HG03575 (cell line): ENCODE data around the gene ARHGAP8.
"Not testable (repeated sequence)": the region's sequence is repeated elsewhere in the genome, so short reads cannot be mapped to it uniquely, and the experiment has no call there.

Experiments
- ATAC-seq: cut with Tn5 transposase; IDR thresholded peaks from one replicate; pipeline ENCODE4 v1.9.1; 2021; ENCODE audit not compliant: unreplicated experiment, insufficient number of reproducible peaks, low FRiP score; ENCODE audit errors: extremely low read depth

ARHGAP8 gene

DNA sequence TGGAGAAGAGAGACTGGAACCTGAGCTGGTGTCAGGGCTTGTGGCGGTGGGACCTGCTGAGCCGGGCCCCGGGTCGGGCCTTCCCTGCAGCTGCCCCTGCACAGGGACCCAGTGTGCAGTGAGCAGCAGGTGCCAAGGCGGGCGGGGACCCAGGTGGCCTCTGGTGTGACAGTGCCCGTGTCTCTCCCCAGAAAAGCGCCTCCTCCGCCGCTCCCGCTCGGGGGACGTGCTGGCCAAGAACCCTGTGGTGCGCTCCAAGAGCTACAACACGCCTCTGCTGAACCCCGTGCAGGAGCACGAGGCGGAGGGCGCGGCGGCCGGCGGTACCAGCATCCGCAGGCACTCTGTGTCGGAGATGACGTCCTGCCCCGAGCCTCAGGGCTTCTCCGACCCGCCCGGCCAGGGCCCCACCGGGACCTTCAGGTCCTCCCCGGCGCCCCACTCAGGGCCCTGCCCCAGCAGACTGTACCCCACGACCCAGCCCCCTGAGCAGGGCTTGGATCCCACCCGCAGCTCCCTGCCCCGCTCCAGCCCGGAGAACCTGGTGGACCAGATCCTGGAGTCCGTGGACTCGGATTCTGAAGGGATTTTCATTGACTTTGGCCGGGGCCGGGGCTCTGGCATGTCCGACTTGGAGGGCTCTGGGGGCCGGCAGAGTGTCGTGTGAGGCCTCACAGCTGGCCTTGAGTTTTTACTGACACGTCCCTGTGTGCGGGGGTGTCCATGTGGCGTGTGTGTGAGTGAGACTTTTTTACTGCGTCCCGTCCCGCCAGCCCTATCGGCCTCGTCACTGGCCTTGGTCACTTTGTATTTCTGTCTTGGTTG, 15.6 kb upstream of the ARHGAP8 start:
- no peak for ATAC-seq

DNA sequence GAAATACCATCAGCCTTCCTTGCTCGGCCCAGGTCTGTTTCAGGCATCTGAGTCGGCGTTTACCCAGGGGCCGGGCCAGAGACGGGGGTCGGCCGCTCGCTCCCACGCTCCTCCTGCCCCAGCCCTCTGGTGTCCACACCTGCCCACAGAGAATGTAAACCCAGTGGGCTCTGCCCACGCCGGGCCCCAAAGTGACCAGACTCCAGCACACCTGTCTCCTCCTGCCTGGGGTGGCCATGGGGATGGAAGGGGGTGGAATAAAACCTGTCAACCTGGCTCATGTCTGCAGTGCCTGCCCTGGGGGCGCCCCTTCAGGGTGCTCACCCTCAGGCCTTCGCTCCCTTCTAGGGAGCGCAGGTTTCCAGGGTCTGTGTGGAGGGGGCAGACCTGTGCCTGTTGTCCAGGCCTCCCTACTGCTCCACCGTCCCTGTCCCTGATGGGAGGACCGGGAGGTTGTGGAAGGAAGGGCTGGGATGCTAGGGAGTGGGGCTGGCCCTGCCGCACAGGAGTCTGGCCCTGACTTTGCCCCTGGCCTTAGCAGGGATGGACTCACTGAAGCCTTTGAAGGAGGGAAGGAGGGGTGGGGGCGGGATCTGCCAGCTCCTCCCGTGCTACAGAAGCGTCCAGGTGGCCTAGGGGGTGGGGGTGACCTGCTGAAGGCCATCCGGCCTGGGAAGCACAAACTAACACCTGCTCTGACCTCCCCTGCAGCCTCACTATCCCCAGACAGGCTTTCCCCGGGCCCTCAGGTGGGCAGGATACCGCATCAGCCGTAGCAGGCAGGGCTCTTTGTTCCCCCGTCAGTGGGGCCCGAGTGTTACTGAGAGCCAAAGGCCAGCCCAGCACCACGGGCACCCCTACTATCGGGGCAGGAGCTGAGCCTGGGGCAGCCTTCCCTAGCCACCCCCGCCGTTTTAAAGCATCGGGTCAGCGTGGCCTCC, 14.7 kb upstream of the ARHGAP8 start:
- ATAC-seq: no peak

DNA sequence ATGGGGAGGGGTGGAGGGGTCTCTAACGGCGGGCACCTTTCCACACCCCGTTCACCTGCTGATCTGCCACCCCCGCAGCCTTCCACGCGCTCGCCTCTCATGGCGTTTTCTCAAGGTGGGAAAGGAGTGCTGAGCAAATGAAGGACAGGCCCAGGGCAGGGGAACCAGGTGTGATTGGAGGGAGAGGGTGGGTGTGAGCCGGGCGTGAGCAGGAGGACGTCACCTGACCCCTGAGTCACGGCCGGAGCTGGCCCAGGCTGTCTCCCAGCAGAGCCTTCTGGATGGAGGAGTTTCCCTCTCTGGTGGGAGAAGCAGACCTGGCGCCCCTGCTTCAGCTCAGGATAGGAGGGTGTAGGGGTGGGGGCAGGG, 14.0 kb upstream of the ARHGAP8 start:
- ATAC-seq: no peak

DNA sequence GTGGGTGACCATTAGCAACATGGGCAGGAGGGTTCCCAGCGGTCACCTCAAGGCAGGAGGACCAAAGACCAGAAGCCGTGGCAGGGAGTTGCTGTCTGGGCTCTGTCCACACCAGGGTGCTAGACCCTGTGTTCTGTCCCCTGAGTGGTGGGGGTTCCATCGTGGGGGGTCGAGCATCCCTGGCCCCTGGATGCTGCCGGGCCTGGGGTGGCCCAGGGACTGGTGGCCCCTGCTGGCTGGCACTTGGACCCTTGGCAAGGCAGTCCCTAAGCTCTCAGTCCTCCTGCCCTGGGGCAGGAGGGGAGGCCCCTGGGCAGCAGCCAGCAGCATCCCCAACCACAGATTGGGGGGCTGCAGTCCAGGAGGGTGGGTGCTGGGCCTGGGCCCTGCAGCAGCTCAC, 13.4 kb upstream of the ARHGAP8 start:
- no peak for ATAC-seq

DNA sequence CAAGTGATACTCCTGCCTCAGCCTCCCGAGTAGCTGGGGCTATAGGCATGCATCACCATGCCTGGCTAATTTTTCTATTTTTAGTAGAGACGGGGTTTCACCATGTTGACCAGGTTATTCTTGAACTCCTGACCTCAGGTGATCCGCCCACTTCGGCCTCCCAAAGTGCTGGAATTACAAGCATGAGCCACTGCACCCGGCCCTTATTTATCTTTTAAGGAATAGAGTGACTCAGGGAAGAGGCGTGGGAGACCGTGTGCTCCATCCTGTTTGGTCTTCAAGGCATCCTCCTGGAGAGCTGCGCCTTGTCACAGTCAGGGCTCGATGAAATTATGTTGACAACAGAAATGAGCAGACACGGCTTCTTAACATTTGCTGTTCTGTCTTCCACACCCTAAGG, 12.7 kb upstream of the ARHGAP8 start:
- ATAC-seq: not testable (repeated sequence)

DNA sequence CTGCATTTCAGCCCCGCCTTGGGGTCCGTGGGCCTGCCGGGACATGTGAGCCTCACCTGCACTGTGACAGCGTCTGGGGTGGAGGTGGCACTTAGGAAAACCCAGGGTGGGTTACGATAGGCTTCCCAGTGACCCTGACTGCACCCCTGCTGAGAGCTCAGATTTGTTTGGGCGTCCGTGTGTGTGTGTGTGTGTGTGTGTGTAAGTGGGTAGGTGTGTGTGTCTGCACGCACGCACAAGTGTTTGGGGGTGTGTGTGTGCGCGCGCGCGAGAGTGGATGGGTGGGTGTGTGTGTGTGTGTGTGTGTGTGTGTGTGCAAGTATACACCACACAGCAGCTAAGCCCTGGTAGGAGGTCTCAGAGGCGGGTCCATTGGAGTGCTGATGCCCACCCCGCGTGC, 12.1 kb upstream of the ARHGAP8 start:
- no peak for ATAC-seq

DNA sequence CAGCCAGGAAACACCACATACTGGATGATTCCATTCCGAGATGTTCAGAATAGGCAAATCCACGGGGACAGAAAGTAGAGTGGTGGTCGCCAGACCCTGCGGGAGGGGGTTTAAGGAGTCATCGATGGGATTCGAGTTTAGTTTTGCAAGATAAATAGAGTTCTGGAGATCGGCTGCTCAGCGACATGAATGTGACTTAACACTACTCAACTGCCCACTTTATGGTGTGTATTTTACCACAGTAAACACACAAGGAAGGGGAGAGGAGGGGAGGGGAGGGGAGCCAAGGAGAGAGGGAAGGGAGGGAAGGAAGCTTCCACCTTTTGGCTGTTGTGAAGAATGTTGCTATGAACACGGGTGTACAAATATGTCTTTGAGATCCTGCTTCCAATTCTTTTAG, 10.4 kb upstream of the ARHGAP8 start:
- ATAC-seq: no peak

DNA sequence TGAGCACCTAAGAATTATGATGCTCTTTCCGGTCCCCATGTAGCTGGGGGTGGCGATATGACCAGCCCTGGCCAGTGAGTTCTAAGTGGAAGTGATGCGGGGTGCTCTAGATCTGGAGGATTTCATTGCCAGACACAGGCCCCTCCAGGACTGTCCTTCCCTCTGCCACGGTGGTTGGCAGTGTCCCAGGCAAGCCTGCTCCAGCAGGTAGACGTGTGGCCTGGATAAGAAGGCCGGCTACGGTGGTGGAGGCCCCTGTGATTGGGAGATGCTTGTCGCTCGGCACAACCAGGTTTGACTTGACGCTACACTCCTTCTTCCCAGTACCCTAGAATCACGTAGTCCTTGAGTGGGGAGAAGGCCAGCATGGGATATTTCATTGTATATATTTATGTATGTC, 9.1 kb upstream of the ARHGAP8 start:
- no peak for ATAC-seq

DNA sequence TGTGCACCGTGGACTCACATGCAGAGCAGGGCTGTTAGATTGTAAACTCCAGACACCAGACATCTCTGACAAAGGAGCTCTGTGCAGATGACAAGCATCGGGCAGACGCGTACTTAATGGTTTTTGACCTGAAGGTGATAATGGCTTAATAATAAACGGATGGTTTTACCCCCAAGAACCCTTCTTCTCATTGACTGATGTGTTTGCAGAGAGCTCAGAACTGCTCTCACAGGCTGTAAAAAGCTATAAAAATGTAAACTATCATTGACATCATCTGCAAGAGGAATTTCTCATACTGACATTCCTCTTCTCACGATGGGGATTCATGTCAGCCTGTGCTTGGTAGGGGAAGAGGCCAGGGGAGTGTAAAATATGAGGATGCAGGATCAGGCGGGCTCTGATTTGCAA, 8.6 kb upstream of the ARHGAP8 start:
- no peak for ATAC-seq

DNA sequence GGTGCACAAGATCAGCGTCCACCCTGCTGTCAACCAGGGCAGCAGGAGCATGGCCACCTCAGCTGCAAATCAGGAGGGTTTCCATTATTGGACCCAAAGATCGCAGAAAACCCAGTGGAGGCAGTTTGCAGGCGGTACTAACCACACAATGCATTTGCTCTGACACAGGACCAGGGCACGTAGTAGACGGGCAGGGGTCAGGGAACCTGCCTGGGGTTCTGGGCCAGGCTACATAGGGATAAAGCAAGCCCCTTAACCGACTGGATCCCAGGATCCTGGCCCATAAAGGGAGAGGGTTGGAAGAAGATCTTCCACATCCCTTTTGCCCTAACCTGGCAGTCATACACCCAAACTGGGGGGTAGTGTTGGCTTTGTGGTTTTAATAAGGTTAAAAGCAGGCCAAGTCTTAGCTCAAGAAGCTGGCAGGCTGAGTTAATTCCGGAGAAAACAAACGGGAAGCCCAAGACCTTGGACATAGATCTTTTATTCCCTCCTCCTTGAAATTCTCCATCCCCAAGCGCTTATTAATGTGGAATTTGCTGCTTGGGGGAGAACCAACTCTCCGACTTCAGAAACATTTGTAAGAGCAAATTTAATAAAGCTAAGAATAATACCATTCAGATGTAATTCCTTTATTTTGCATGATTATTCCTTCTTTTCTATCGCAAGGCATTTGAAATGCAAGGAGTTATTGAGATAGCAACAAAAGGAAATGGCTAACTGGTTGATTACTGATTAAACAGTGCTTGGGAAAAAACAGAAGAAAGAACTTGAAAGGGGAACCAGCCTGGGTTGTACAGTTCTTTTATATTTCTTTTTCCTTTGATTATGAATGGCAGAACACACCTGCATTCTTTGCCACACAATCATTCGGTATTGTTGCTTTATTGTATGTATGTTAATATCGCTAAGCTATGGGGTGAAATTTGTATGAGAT, 6.3 kb upstream of the ARHGAP8 start:
- ATAC-seq: no peak

DNA sequence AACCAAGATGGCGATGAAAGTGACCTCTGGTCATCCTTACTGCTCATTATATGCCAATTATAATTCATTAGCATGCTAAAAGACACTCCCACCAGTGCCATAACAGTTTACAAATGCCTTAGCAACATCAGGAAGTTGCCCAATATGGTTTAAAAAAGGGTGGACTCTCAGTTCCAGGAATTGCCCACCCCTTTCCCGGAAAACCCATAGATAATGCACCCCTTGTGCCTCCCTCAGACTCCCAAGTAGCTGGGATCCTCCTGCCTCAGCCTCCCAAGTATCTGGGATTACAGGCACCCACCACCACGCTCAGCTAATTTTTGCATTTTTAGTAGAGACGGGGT, 4.6 kb upstream of the ARHGAP8 start:
- not testable (repeated sequence) for ATAC-seq

DNA sequence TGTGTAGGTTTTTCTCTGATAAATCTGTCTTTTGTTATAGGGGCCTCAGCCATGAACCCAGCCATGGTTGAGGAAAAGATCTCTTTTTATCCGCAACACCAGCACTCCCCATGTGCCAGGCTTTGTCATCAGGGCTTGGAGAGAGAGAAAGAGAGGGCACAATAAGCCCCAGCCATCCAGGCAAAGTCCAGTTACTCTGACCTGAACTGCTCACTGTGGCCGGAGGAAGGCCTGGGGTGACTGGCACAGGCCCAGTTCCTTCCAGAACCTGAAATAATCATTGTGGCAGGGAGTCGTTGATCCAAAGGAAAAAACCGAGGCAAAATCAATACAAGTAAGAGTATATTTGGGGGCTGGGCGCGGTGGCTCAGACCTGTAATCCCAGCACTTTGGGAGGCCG, 3.9 kb upstream of the ARHGAP8 start:
- ATAC-seq: no peak

DNA sequence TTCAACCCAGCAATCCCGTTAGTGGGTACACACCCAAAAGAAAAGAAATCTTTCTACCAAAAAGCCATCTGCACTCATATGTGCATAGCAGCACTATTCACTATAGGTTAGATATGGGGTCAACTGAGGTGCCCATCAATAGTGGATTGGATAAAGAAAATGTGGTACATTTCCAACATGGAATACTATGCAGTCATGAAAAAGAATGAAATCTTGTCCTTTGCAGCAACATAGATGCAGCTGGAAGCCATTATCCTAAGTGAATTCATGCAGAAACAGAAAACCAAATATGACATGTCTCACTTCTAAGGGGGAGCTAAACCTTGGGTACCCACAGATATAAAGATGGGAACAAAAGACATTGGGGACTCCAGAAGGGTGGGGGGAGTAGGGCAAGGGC, 1.9 kb upstream of the ARHGAP8 start:
- ATAC-seq: no peak

DNA sequence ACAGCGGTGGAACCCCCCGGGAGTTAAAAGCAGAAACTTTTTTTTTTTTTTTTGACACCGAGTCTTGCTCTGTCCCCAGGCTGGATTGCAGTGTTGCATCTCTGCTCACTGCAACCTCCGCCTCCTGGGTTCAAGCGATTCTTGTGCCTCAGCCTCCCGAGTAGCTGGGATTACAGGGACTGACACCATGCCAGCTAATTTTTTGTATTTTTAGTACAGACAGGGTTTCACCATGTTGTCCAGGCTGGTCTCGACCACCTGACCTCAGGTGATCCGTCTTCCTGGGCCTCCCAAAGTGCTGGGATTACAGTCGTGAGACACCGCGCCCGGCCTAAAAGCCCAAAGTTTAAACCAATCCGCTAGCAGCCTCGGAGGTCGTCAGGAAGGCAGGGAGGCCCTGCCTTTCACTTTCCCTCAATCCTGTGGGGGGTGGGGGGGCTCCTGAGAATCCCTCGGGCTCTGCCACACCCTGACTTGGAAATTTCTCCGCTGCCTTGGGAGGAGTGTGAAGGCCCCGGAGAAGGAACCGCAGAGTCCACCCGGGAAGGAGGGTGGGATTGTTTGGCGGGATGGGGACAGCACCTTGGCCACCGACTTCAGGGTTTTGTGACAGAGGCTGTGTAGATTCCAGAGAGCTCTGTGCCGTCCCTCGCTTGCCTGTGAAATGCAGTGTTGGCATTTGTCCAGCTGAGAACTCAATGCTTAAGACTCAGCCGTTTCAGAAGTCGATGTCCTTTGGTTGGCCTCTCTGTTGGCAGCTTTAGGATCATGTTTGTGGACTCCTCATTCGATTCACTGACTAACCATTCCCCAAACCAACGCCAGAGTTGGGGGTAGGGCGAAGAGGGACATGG, 1.0 kb downstream of the ARHGAP8 start:
- no peak for ATAC-seq

DNA sequence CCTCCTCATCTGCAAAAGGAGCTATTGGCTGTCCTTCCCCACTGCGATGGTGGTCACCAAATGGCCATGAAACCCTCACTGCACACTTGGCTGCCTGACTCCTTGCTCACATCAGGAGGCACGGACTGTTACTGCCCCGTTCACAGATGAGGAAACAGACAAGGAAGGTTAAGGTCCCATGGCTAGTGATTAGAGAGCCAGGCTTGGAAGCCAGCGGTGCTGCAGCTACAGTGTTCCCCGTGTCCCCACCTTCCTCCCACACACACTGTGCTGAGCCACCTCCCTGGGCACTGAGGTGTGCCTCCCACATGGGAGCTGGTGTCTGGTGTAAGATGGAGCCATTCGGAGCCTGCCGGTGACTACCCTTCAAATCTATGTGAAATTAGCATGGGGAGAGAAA, 2.6 kb downstream of the ARHGAP8 start:
- ATAC-seq: no peak

DNA sequence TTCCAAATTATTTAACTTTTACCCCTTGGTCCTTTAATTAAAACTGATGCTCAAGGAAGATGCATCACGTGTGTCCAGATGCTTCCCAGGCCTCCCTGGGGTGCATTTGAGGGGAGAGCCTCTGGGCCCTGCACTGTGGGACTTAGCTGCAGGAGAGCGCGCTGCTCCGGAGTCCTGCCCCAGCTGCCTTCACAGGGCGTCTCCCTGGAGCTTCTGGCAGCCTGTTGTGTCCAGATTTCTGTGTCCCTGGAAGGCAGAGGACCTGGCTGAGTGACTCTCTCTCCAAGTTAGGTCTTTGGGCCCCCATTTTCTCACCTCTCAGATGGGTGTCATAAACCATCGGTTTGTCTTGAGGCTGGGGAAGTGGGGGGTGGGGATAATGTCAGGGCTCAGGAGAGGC, 3.0 kb downstream of the ARHGAP8 start:
- no peak for ATAC-seq

DNA sequence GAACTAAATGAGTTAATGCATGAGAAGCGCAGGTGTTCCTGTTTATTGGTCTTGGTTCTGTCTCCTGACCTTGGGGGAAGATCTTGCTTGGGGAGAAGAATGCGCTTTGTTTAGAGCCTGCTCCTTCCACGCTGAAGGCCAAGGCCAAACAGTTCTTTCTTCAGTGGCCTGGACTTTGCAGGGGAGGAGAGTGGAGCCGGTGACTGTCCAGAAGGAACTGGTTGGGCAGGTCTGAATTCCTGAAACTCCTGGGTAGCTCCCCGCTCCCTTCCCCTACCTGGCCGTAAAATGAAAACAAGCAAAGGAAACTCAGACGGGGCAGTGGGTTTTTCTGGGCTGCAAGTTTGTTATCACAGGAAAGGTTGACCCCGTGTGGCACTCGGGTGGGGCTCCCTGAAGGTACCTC, 3.6 kb downstream of the ARHGAP8 start:
- no peak for ATAC-seq

DNA sequence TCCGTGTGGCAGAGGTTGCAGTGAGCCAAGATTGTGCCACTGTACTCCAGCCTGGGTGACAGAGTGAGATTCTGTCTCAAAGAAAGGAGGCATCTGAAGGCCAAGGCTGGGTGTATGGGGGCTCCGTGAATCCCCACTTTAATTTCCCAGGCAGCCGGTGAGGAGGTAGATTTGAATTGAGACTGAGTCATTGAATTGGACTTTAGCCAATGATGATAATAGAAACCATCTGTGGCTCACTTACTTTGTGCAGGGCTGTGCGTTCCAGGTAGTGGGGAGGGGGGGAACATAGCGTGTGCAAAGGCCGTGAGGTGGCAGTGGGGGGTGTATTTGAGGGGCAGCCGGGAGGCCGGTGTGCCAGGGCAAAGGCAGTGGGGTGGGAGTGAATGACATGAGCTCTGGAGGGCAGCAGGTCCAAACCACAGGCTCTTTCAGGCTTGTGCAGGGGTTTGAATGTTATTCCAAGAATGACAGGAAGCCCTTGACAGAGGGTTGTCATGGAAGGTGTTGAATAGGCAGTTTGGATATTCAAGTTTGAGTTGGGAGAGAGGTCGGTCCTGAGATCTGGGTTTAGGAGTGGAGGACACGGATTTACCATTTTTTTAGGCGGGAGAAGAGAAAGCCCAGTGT, 6.1 kb downstream of the ARHGAP8 start:
- no peak for ATAC-seq
